ENCODE measurements around the gene CDK5RAP2. TPM values are rescaled to one million over a fixed set of nuclear protein-coding genes. Genes with fewer than 3 reads are reported as not detected.

Gene CDK5RAP2
- total RNA-seq, 1 experiment from 2014 or later = 56.4 TPM

DNA sequence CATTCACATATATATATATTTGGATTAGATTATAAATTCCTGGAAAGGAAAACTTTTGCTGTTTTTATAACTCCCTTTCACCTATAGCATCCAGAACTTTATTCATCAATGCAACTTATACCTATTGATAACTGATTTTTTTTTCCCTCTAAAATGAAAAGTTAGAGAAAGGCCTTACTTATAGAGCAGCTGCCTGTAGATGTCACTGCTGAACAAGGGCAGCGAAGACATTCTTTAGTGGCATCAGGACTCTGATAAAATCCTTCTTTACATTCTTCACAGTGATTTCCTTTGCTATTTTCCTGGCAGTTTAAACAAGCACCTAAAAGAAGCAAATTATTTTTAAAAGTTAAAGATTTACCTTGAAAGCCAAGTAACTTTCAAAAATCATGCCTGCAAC is 32.3 kb upstream of the CDK5RAP2 start:
- Histone ChIP-seq H3K56ac (ENCODE audit: insufficient read length, low read depth, low read length) (no peak overlapping the region), H3K9ac (ENCODE audit: extremely low read depth, insufficient read length, low read length) (no peak overlapping the region), H3K23ac (ENCODE audit: insufficient read length, low read depth, low read length) (no peak overlapping the region), H4K20me1 (ENCODE audit: control insufficient read depth, insufficient read depth, insufficient read length) (no peaks in the 10 kb centered on the region), H2BK12ac (ENCODE audit: insufficient read length, low read depth, low read length) (no peak overlapping the region), H2BK120ac (ENCODE audit: low read depth, low read length, poor library complexity, severe bottlenecking) (no peak overlapping the region), H2BK20ac (ENCODE audit: low read depth, low read length, poor library complexity, severe bottlenecking) (no peak overlapping the region), H4K8ac (replicated peaks; ENCODE audit: insufficient read length, low read depth, low read length) (no peak overlapping the region), H3K4me1 (ENCODE audit: insufficient read depth, low read length) (no peaks in the 10 kb centered on the region), H3K9me3 (ENCODE audit: control insufficient read depth, low read depth, low read length) (no peaks in the 10 kb centered on the region), H3K27me3 (ENCODE audit: insufficient read depth, low read length) (no peaks in the 10 kb centered on the region), H3T11ph (ENCODE audit: low read length) (no peak overlapping the region), H3K18ac (ENCODE audit: insufficient read length, low read depth, low read length) (no peak overlapping the region), H2BK5ac (ENCODE audit: insufficient read length, low read length) (no peak overlapping the region), H2AK5ac (ENCODE audit: insufficient read length, low read length) (no peak overlapping the region), H3K27ac (ENCODE audit: insufficient read length, low read depth, low read length) (no peak overlapping the region), H3K4me2 (ENCODE audit: insufficient read depth, insufficient read length, low read length) (no peak overlapping the region), H2BK15ac (ENCODE audit: low read depth, low read length) (no peak overlapping the region), H3K14ac (ENCODE audit: insufficient read depth, low read length) (no peak overlapping the region), H3K79me2 (ENCODE audit: insufficient read depth, low read length) (no peaks in the 10 kb centered on the region), H4K5ac (ENCODE audit: insufficient read length, low read depth, low read length) (no peak overlapping the region), H3K79me1 (ENCODE audit: insufficient read depth, low read depth, low read length, poor library complexity, severe bottlenecking) (no peaks in the 10 kb centered on the region), H3K4ac (ENCODE audit: low read depth, low read length) (no peak overlapping the region), H4K91ac (ENCODE audit: insufficient read length, low read depth, low read length) (no peak overlapping the region), H2AFZ (ENCODE audit: low read length) (no peak overlapping the region), H3K23me2 (ENCODE audit: insufficient read length, low read depth, low read length, poor library complexity, severe bottlenecking) (no peaks in the 10 kb centered on the region)
- no CpG with 5 or more reads among the region's 1 CpG for WGBS (ENCODE audit: extremely low coverage, insufficient read length, low lambda C conversion rate)
- DNase-seq = no peak
- Mint-ChIP-seq H3K9me3 (no peaks in the 10 kb centered on the region), H3K4me1 (no peaks in the 10 kb centered on the region), H3K27me3 (ENCODE audit: low read depth) (no peaks in the 10 kb centered on the region), H3K4me3 (no peak overlapping the region), H3K36me3 (ENCODE audit: insufficient read depth in 1 of 3, low read depth in 3 of 3) (no peaks in the 10 kb centered on the region), H3K27ac (no peak overlapping the region)
- peak; percentile 57 for TF ChIP-seq CTCF (conservative IDR thresholded peaks at IDR 0.05)

Measured in H9 (cell line).